Measurements from ENCODE around the gene FAM3A.
A peak's percentile ranks its signal among the peaks of the same experiment; 100 is the strongest.

FAM3A gene

DNA sequence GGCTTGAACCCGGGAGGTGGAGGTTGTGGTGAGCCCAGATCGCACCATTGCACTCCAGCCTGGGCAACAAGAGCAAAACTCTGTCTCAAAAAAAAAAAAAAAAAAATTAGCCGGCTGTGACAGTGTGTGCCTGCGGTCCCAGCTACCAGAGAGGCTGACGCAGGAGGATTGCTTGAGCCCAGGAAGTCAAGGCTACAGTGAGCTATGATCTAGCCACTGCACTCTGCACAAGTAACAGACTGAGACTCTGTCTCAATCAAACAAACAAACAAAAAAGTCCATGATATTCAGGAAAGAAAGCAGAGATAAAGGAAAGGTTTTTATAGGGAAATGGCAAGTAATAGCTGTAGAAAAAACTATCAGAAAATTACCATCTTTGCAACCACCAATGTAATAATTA, 34.8 kb downstream of the FAM3A start:
- TF ChIP-seq, protein P1, sequence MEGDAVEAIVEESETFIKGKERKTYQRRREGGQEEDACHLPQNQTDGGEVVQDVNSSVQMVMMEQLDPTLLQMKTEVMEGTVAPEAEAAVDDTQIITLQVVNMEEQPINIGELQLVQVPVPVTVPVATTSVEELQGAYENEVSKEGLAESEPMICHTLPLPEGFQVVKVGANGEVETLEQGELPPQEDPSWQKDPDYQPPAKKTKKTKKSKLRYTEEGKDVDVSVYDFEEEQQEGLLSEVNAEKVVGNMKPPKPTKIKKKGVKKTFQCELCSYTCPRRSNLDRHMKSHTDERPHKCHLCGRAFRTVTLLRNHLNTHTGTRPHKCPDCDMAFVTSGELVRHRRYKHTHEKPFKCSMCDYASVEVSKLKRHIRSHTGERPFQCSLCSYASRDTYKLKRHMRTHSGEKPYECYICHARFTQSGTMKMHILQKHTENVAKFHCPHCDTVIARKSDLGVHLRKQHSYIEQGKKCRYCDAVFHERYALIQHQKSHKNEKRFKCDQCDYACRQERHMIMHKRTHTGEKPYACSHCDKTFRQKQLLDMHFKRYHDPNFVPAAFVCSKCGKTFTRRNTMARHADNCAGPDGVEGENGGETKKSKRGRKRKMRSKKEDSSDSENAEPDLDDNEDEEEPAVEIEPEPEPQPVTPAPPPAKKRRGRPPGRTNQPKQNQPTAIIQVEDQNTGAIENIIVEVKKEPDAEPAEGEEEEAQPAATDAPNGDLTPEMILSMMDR (IDR thresholded peaks at IDR 0.05; ENCODE audit: low read depth, low read length): no peak
- H3K4me3 ChIP-seq (ENCODE audit: low read depth, low read length): no peak overlapping the region

- TF ChIP-seq, protein P1 (IDR thresholded peaks at IDR 0.05; ENCODE audit: low read depth, low read length): no peak
- H3K4me3 ChIP-seq (ENCODE audit: low read depth, low read length): peak within 1 kb of the TSS; percentile 53
These were observed 37.1 kb downstream of the FAM3A start, which contains the start of gene LAGE3 for GRCh38 chrX:154478728-154479622. TSS of gene LAGE3 (minus strand) at chrX:154479281. CDS start at chrX:154478915, 366 bp downstream.

DNA sequence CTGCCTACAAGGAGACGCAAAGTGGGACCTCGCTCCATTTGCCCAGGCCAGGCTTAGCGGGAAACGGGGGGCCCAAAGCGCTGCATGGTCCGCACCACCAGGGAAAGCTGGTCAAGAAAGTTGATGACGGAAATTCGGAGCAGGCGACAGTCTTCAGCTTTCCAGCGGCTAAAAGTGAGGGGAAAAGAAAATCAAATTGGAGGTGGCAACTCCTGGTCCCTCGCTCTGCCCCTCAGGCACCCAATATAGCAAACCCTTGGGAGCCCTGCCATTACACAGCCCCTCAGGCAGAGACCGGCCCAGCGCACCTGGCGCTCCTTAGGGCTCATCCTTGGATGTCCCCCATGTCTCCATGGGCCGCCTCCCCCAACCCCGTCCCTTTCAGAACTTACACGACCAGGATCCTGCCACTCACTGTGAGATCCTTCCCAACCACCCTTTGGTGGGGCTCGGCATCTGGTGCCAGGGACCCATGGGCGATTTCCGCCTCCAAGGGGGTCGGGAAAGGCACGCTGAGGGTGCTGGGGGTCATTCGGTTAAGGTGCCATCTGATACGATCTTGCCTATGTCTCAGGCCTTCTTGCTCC, 38.0 kb downstream of the FAM3A start:
- H3K4me3 ChIP-seq (ENCODE audit: low read depth, low read length): peak overlapping the region; percentile 53
- TF ChIP-seq, protein P1 (IDR thresholded peaks at IDR 0.05; ENCODE audit: low read depth, low read length): no peak

GRCh38 chrX:154476821-154477220, 39.2 kb downstream of the FAM3A start:
- TF ChIP-seq, protein P1 (IDR thresholded peaks at IDR 0.05; ENCODE audit: low read depth, low read length): no peak
- no peak overlapping the region for H3K4me3 ChIP-seq (ENCODE audit: low read depth, low read length)

DNA sequence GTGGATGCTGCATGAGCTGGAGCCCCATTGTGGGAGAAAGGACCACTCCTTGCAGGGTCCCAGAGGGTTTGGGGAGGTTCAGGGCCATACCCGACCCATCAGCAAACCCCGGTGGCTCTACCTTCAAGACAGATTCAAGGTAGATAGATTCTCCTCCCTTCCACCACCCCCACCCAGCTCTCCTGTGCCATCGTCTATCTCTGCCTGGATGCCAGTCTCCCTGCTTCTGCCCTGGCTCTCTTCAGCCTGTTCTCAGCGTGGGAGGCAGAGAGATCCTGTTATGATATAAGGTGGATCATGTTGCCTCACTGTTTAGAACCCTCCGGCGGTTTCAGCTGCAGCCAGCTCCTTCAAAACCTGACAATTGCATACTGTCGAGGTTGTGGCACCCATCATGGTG, 42.3 kb downstream of the FAM3A start:
- H3K4me3 ChIP-seq (ENCODE audit: low read depth, low read length): no peak overlapping the region
- TF ChIP-seq, protein P1 (IDR thresholded peaks at IDR 0.05; ENCODE audit: low read depth, low read length): no peak

- TF ChIP-seq, protein P1 (IDR thresholded peaks at IDR 0.05; ENCODE audit: low read depth, low read length): no peak
- no peak overlapping the region for H3K4me3 ChIP-seq (ENCODE audit: low read depth, low read length)
These were observed 43.1 kb downstream of the FAM3A start for GRCh38 chrX:154472685-154473632.
